ENCODE results near the gene BBLN. TPM values are rescaled to one million over a fixed set of nuclear protein-coding genes. Genes with fewer than 3 reads are reported as not detected.
A peak's percentile ranks its signal among the peaks of the same experiment; 100 is the strongest.
"Not testable (repeated sequence)": the region's sequence is repeated elsewhere in the genome, so short reads cannot be mapped to it uniquely, and the experiment has no call there.

Gene BBLN
- total RNA-seq, 2 donors from 2014 or later = 65.7 to 71.9 TPM

DNA sequence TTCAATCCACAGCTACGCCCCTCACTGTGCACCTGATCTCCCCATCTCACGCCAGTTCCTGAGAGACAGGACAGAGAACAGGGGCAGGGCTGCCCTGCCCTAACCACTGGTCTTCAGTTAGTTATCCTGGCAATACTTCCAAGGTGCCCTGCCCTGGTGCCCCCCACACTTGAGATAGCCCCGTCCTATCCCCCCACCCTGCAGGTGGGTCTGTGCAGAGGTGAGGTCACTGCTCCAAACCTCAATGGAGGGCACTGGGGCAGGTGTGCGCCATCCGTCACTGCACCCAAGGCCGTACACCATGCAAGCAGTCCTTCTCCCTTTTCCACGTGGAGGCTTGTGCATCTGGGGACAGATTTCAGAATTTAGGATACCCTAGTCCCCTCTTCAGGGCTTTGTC is 29.4 kb upstream of the BBLN start:
- not testable (repeated sequence) for H3K36me3 Mint-ChIP-seq (ENCODE audit: low read depth); ATAC-seq (replicated peaks); H3K4me3 Mint-ChIP-seq; H3K27ac Mint-ChIP-seq; H3K9me3 Mint-ChIP-seq; H3K27me3 Mint-ChIP-seq
- H3K4me1 Mint-ChIP-seq = peaks cover 23% of the 10 kb centered on the region

GRCh38 chr9:128131346-128131745 is 28.7 kb upstream of the BBLN start:
- H3K4me3 Mint-ChIP-seq; ATAC-seq (replicated peaks); H3K9me3 Mint-ChIP-seq; H3K36me3 Mint-ChIP-seq (ENCODE audit: low read depth); H3K27ac Mint-ChIP-seq; H3K27me3 Mint-ChIP-seq: not testable (repeated sequence)
- peaks cover 20% of the 10 kb centered on the region for H3K4me1 Mint-ChIP-seq

- not testable (repeated sequence) for H3K27me3 Mint-ChIP-seq; H3K36me3 Mint-ChIP-seq (ENCODE audit: low read depth); ATAC-seq (replicated peaks); H3K4me3 Mint-ChIP-seq; H3K9me3 Mint-ChIP-seq; H3K27ac Mint-ChIP-seq
- H3K4me1 Mint-ChIP-seq = peaks cover 20% of the 10 kb centered on the region
Measured at GRCh38 chr9:128132139-128132538, 27.9 kb upstream of the BBLN start.

DNA sequence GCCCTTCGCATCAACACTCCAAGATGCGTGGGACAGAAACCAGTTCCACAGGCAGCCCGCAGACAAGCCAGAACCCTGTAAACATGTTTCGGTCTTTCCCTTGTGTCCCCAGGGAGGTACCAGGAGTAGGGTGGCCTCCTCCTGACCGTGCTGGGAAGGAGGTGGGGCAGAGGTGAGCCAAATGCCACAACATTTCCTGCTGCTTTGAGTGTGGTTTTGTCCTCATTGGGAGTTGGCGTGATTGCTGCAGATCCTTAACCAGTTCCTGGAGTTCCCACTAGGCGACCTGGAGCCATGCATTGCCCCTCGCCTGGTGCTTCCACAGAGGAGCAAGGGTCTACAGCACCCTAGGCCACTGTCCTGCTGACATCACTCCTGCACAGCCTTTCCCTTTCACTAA is 24.5 kb upstream of the BBLN start:
- H3K36me3 Mint-ChIP-seq (ENCODE audit: low read depth); H3K4me3 Mint-ChIP-seq; H3K27me3 Mint-ChIP-seq; ATAC-seq (replicated peaks); H3K9me3 Mint-ChIP-seq: not testable (repeated sequence)
- peak overlapping the region; percentile 38 for H3K27ac Mint-ChIP-seq
- H3K4me1 Mint-ChIP-seq = peaks cover 11% of the 10 kb centered on the region

- ATAC-seq (replicated peaks) = no peak
- Mint-ChIP-seq H3K36me3 (ENCODE audit: low read depth) (no peaks in the 10 kb centered on the region), H3K27me3 (no peaks in the 10 kb centered on the region), H3K9me3 (no peaks in the 10 kb centered on the region), H3K27ac (peak overlapping the region; percentile 14), H3K4me1 (peaks cover 14% of the 10 kb centered on the region), H3K4me3 (no peak overlapping the region)
Measured at GRCh38 chr9:128136816-128137793, 23.0 kb upstream of the BBLN start.

- H3K9me3 Mint-ChIP-seq = no peaks in the 10 kb centered on the region
- no peak overlapping the region for H3K27ac Mint-ChIP-seq
- H3K4me3 Mint-ChIP-seq = no peak overlapping the region
Measured at GRCh38 chr9:128138001-128138400, 22.1 kb upstream of the BBLN start.

GRCh38 chr9:128139621-128140020 is 20.4 kb upstream of the BBLN start:
- H3K4me3 Mint-ChIP-seq = no peak overlapping the region
- peaks cover 16% of the 10 kb centered on the region for H3K4me1 Mint-ChIP-seq
- no peaks in the 10 kb centered on the region for H3K36me3 Mint-ChIP-seq (ENCODE audit: low read depth)
- no peaks in the 10 kb centered on the region for H3K9me3 Mint-ChIP-seq
- no peak overlapping the region for H3K27ac Mint-ChIP-seq
- ATAC-seq (replicated peaks) = no peak
- H3K27me3 Mint-ChIP-seq = no peaks in the 10 kb centered on the region

More at GRCh38 chr9:128138001-128138400, 22.1 kb upstream of the BBLN start:
- Mint-ChIP-seq H3K4me1 (peaks cover 16% of the 10 kb centered on the region), H3K27me3 (no peaks in the 10 kb centered on the region), H3K36me3 (ENCODE audit: low read depth) (no peaks in the 10 kb centered on the region)
- no peak for ATAC-seq (replicated peaks)

- H3K27ac Mint-ChIP-seq = peak overlapping the region; percentile 34
- no peaks in the 10 kb centered on the region for H3K9me3 Mint-ChIP-seq
- no peaks in the 10 kb centered on the region for H3K27me3 Mint-ChIP-seq
- H3K4me3 Mint-ChIP-seq = peak overlapping the region; percentile 21
- no peaks in the 10 kb centered on the region for H3K36me3 Mint-ChIP-seq (ENCODE audit: low read depth)
- ATAC-seq (replicated peaks) = no peak
- H3K4me1 Mint-ChIP-seq = peaks cover 5% of the 10 kb centered on the region
Measured at GRCh38 chr9:128141604-128142003, 18.5 kb upstream of the BBLN start.

DNA sequence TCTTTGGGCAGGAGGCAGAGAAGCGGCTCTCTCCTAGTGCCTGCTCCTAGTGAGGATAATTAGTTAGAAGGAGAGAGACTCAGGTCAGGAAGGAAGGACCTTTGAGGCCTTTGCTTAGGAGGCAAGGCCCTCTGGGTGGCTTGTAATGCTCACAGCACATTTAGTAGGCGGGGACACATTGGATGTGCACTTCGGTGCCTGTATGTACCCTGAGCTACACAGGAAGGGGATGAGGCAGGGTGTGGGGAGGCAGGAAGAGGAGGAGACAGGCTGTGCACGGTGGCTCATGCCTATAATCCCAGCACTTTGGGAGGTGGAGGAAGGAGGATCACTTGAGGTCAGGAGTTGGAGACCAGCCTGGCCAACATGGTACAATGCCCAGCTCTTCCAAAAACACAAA is 18.0 kb upstream of the BBLN start:
- H3K27ac Mint-ChIP-seq = peak overlapping the region; percentile 34

GRCh38 chr9:128142596-128142995 is 17.5 kb upstream of the BBLN start:
- H3K9me3 Mint-ChIP-seq = no peaks in the 10 kb centered on the region
- H3K36me3 Mint-ChIP-seq (ENCODE audit: low read depth) = no peaks in the 10 kb centered on the region
- no peak overlapping the region for H3K4me3 Mint-ChIP-seq
- no peaks in the 10 kb centered on the region for H3K27me3 Mint-ChIP-seq
- H3K27ac Mint-ChIP-seq = no peak overlapping the region
- no peak for ATAC-seq (replicated peaks)
- peaks cover 5% of the 10 kb centered on the region for H3K4me1 Mint-ChIP-seq

More for the DNA sequence above, 18.0 kb upstream of the BBLN start:
- H3K36me3 Mint-ChIP-seq (ENCODE audit: low read depth) = no peaks in the 10 kb centered on the region
- peaks cover 5% of the 10 kb centered on the region for H3K4me1 Mint-ChIP-seq
- no peaks in the 10 kb centered on the region for H3K27me3 Mint-ChIP-seq
- peak overlapping the region; percentile 21 for H3K4me3 Mint-ChIP-seq
- no peaks in the 10 kb centered on the region for H3K9me3 Mint-ChIP-seq
- no peak for ATAC-seq (replicated peaks)

GRCh38 chr9:128143525-128144238 is 16.4 kb upstream of the BBLN start:
- no peak for ATAC-seq (replicated peaks)
- Mint-ChIP-seq H3K36me3 (ENCODE audit: low read depth) (no peaks in the 10 kb centered on the region), H3K4me1 (peaks cover 5% of the 10 kb centered on the region), H3K27ac (no peak overlapping the region), H3K4me3 (no peak overlapping the region), H3K27me3 (no peaks in the 10 kb centered on the region), H3K9me3 (no peaks in the 10 kb centered on the region)

- no peak overlapping the region for H3K27ac Mint-ChIP-seq
- H3K9me3 Mint-ChIP-seq = no peaks in the 10 kb centered on the region
- H3K4me3 Mint-ChIP-seq = no peak overlapping the region
- no peaks in the 10 kb centered on the region for H3K36me3 Mint-ChIP-seq (ENCODE audit: low read depth)
- H3K27me3 Mint-ChIP-seq = no peaks in the 10 kb centered on the region
- peaks cover 5% of the 10 kb centered on the region for H3K4me1 Mint-ChIP-seq
- ATAC-seq (replicated peaks) = no peak
Measured at GRCh38 chr9:128144239-128145181, 15.6 kb upstream of the BBLN start.

- Mint-ChIP-seq H3K27me3 (no peaks in the 10 kb centered on the region), H3K27ac (no peak overlapping the region), H3K4me3 (no peak overlapping the region), H3K36me3 (ENCODE audit: low read depth) (no peaks in the 10 kb centered on the region), H3K4me1 (peaks cover 5% of the 10 kb centered on the region), H3K9me3 (no peaks in the 10 kb centered on the region)
- no peak for ATAC-seq (replicated peaks)
Measured at GRCh38 chr9:128145536-128145935, 14.5 kb upstream of the BBLN start.

- Mint-ChIP-seq H3K27me3 (no peaks in the 10 kb centered on the region), H3K4me1 (peaks cover 5% of the 10 kb centered on the region), H3K9me3 (no peaks in the 10 kb centered on the region), H3K36me3 (ENCODE audit: low read depth) (no peaks in the 10 kb centered on the region), H3K4me3 (no peak overlapping the region), H3K27ac (no peak overlapping the region)
- no peak for ATAC-seq (replicated peaks)
Measured at GRCh38 chr9:128145951-128146351, 14.1 kb upstream of the BBLN start.

Data from activated T-helper 17 cell treated with anti-CD3 and anti-CD28 coated beads, Interleukin-2, amount 50 U/mL, for 72 hours (primary cell).